Hematopoietic multipotent progenitor cell treated with erythropoietin and hydrocortisone succinate and interleukin-3 and kit ligand, for 17 days (in vitro differentiated cells): ENCODE results near the gene CCSER1.

Experiments used
- DNase-seq: peaks from one replicate; pipeline ENCODE4 v3.0.0-alpha.2; 2015; ENCODE audit warnings: low spot score

The CCSER1 gene

DNA sequence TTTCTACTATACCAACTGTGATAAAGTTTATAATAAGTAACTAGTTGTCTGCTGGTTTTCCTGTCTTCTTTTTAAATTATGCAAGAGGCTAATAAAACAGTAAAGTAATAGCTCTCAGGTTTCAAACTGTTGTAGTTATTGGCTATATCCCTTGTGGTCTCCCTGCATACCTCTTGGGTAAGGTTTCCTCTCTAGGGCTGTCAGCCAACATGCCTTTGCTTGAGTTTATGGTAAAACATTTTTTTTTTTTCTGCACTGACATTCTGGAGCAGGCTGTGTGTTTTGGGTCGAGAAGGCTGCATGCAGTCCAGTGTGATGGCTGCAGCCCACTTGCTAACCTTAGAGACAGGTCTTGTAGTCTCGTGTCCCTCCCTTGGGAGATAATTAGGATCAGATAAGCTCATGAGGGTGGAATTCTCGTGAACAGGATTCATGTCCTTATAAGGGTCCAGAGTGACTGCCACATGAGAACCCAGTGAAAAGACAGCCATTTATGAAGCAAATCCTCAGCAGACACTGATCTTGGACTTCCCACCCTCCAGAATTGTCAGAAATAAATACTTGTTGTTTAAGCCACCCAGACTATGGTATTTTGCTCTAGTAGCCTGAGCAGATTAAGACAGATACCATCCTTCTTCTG, 831.2 kb downstream of the CCSER1 start:
- DNase-seq: no peak

DNA sequence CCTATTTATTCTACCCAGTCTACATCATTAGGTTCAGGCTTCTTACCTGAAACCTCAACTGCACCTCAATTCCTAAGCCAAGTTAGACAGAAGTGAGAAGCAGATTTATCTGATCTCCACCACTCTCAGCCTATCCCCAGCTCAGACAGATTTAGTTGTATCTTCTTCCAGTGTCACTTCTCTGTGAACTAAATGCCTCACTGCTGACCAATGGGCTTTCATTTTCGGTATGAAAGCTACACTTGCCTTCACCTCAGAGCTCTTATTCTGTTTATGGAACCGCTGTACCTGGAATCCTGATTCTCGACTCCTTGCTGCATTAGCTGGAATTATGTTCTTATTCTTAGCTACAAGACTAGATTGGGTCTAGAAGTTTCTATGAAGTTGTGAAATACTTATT, 833.2 kb downstream of the CCSER1 start:
- DNase-seq: no peak

DNA sequence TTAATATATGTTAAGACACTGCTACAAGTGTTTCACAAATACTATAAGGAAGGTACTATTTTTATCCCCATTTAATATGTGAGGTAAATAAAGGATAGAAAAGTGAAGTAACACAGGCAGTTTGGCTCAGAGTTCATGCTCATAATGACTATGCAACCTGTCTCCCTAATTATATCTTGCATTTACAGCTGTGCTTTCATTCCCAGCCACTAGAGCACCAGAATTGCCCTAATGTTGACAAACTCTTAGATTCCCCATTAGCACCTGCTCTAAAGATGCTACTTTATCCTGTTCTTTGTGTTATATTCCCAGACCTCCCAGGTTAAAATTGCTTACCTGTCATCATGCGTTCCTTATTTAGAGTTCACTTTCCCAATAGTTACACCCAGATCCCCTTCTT, 833.6 kb downstream of the CCSER1 start:
- no peak for DNase-seq

GRCh38 chr4:90970021-90970420, 842.8 kb downstream of the CCSER1 start:
- DNase-seq: no peak

DNA sequence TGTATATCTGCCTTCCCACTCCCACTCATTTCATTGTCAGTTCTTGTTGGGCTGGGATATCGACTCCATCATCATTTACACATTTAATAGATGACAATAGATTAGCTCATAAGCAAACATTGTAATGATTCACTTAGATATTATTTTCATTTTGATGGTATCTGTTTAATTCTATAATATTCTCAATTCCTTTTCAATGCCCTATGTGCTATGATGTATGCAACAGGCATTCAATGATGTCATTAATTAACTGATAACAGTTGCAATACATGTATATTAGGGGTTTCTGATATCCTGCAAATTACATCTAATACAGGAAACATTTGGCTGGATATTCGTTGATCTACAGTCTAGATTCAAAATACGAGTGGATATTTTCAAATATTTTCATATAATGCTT, 850.5 kb downstream of the CCSER1 start:
- DNase-seq: no peak

DNA sequence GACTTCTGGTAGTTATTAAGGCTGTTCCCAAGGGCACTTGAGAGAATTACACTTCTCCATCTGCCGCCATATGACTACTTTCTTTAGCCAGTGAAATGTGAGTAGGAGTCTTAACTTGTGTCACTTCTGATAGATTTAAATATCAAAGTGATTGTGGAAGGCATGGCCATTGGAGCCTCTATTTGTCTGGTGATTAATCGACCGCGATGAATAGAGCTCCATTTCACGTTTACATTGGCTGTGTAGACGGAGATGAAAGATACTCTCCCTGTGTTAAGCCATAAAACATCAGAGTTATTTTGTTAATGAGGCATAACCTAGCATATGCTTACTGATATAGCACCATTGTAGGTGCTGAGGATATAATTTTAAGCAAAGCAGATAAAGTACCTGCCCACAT, 852.4 kb downstream of the CCSER1 start:
- DNase-seq: no peak

DNA sequence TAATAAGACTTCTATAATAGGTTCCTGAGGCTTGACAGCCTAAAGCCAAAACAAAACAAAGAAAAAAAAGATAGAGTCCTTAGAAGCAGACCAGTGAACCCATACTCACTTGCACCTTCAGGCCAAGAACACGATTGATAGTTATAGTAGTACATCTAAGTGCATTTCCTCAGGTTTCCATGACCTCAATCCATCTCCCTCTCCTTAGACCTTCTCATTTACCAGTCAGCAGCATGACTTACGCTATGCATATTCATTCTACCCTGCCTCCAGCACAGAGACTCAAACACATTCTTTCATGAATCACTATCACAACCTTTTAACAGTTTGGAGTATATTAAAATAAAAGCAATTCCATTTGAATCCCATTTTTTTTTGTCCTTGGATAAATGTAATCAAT, 855.6 kb downstream of the CCSER1 start:
- DNase-seq: no peak

GRCh38 chr4:90990284-90990683, 863.1 kb downstream of the CCSER1 start:
- no peak for DNase-seq

DNA sequence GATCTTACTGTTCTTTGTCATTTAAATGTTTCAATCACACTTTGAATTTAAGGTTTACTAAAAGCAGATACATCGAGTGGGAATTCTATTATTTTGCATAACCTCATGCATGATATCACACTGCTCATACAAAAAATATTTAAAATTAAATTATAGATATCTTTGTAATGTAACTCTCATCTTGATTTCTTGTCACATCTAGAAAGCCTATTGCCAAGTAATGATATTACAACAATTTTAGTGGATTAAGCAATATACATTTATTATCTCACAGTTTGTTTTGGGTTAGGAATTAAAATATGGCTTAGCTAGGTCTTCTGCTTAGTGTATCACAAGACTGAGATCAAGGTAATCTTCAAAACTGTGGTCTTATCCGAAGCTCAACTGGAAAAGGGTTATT, 865.0 kb downstream of the CCSER1 start:
- no peak for DNase-seq

DNA sequence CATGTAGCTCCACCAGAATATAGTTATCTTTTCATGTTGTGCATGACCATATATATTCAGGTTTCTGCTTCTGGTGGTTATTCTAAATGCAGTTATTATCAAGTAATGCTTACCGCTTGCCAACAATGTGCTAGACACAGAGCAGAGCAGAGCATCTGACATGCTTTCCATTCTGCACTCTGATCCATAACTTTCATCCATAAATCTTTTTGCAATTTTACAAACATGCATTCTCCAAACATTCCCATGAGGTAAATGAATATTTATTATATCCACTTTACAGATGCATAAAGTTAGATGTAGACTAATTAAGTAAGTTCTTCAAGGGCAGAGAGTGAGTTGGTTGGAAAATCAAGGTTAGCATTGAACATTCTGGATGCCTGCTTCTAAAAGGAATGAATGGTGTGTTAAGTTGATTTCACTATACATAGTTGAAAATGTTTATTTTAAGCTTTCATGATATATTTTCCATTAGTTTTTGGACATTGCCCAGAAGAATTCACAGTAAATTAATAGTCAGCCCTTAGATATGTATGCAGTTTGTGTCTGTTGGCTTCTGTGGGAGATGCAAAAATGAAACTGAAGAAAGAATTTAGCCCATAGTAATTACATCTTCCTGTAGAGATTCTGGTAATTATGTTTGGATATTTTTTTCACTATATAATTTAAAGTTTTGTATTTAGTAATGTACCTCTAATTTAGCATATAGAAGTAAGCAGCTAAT, 867.8 kb downstream of the CCSER1 start:
- no peak for DNase-seq

DNA sequence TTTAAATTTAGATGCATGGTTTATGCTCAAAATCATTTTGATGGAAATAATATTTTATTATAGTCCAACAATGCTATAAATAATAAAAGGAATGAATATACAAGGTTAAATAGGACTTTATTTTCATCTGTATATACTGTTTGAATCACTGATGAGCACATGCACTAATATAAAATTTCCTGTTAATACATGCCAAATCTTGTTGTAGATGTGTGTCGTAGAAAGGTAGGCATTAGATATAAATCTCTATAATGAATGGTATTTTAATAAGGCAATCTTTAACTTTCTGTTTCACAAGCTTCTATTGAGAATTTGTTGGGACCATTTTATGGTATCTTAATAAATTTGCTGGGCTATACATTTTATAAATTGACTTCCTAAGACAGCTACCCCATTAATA, 868.8 kb downstream of the CCSER1 start:
- DNase-seq: no peak

- DNase-seq: no peak
These were observed 869.6 kb downstream of the CCSER1 start for GRCh38 chr4:90996813-90997212.

DNA sequence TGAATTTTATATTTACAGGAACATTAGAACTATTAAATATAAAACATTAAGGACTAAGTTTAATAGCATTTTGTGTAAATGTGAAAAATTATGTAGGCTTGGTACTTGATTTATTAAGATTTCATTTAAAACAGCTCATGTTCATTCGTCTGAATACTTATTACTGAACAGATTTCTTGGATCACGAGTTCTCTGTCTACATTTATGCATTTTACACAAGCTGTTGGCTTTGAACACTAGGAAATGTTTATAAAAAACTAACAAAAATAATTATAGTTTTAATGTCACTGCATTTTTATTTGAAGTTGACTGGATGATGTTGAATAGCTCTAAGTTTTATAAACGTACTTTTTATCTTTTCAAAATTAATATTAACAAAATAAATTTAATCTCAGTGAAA, 888.7 kb downstream of the CCSER1 start:
- DNase-seq: no peak

- DNase-seq: no peak
These were observed 892.3 kb downstream of the CCSER1 start for GRCh38 chr4:91019513-91019912.

DNA sequence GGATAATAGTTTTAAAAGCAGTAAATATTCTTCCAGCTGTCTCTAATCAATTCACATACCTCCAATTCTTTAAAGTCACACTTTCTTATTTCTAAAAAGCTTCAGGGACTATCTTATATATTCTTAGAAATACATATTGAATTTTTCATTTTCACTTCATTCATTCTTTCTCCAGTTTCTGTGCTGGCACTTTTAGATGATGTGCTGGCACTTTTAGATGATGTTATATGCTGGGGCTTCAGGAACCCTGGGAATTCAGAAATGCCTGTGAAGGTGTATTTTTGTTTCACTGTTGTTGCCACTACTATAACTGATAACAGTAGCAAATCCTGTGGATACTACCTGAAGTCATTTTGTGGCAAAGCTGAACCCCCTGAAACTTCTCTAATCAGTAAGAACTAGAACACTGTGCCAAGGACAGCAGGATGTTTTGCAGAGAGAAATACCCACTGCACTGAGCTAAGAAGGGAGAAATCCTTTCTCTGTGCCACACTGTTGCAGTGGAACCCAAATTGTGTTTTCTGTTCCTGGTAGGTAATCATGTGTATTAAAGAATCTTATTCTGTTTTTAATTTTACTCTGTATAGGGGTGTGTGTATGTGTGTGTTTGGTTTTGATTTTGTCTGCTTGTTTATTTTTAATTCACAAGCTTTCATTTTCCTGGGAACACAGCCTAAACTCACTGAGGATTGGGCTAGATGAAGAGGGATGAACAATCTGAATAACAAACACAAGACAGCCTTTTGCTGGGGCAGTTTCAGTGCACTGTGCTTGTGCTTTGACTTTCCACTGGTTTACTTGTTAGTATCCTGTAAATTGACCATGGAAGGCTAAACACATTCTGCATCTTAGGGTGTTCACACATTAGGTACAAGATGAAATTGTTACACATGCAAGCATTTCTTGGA, 898.3 kb downstream of the CCSER1 start:
- no peak for DNase-seq

GRCh38 chr4:91028228-91028627, 901.0 kb downstream of the CCSER1 start:
- DNase-seq: no peak

GRCh38 chr4:91031761-91032160, 904.6 kb downstream of the CCSER1 start:
- DNase-seq: no peak

DNA sequence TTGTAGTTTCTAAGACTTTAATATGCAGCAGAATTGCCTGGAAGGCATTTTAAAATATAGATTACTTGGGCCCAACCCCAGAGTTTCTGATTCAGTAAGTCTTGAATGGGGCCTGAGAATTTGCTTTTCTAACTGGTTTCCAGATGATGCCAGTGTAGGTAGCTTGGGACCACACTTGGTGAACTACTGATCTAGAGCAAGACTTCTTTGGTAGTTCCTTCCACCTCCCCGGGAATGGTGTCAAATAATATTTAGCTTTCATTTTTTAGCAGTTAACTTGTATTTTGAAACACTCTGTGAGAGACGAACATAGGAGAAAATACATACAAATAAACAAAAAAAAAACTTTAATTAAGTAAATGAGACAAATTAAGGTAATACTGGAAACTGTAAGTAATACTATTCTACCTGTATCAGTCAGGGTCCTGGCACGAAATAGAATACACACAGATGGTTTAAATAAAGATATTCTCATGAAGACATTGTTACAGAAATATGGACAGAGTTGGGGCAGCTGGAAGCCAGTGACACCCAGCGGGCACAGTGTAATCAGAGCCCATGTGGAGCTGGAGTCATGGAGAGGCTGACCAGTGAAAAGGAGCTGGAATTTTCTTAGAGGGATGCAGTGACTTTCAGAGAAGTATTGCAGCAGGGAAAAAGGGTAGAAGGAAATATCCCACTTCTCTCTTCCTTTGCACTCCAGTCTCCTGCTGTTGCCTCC, 905.7 kb downstream of the CCSER1 start:
- DNase-seq: no peak

- DNase-seq: no peak
These were observed 908.1 kb downstream of the CCSER1 start for GRCh38 chr4:91035276-91035675.

- DNase-seq: no peak
These were observed 910.8 kb downstream of the CCSER1 start for GRCh38 chr4:91037951-91038350.

- no peak for DNase-seq
These were observed 930.7 kb downstream of the CCSER1 start for GRCh38 chr4:91057871-91058270.

DNA sequence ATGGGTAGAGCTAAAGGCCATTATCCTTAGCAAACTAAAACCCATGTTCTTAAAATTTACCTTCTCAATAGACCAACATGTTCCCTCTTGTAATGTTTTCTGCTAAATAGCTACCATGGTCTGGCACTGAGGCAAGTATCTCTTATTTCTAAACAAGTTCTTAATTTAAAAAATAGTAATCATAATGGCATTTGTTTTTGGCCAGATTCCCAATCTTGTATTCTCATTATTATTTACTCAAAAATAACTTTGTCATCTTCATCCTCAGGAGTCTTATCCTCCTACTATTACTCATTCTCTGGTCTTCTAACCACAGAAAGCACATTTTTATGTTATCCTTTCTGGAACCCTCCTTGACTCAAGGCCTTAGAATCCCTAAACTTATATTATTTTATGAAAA, 931.2 kb downstream of the CCSER1 start:
- DNase-seq: no peak
